Astrocyte of the cerebellum (primary cell): ENCODE data around the gene ABCA3.

ENCODE experiments used
- DNase-seq: peaks from one replicate; pipeline ENCODE4 v3.0.0-alpha.2; 2011; ENCODE audit warnings: low read depth
- H3K4me3 ChIP-seq: 2 replicates; pipeline ENCODE4 v1.5.1; 2011; ENCODE audit warnings: mild to moderate bottlenecking, low read depth, low read length, moderate library complexity
- CTCF ChIP-seq: IDR thresholded peaks from 2 replicates; pipeline ENCODE4 v1.5.1; 2012; ENCODE audit warnings: low read length, low read depth, moderate library complexity, mild to moderate bottlenecking; ENCODE audit errors: missing control alignments
- in situ Hi-C: cut with HindIII; loops from 2 replicates; pipeline ENCODE4 v1.10.0; 2017; ENCODE audit warnings: low sequenced_read_pairs

The ABCA3 gene

GRCh38 chr16:2278956-2279800, 61.4 kb downstream of the ABCA3 start:
- DNase-seq, result no peak
- no peak overlapping the region for H3K4me3 ChIP-seq
- no peak for TF ChIP-seq CTCF
- in situ Hi-C loops, result loop anchor here (10.0 kb wide), 1 partner anchor 56 kb away; no protein-coding TSS in a partner anchor

- DNase-seq, result no peak
- no peak overlapping the region for H3K4me3 ChIP-seq
- in situ Hi-C loops, result loop anchor here (10.0 kb wide), 1 partner anchor 57 kb away; no protein-coding TSS in a partner anchor
- no peak for TF ChIP-seq CTCF
Observed at GRCh38 chr16:2278272-2278608, 62.3 kb downstream of the ABCA3 start.

- H3K4me3 ChIP-seq, result no peak overlapping the region
- no peak for DNase-seq
- TF ChIP-seq CTCF, result no peak
- in situ Hi-C loops, result loop anchor here (10.0 kb wide), 1 partner anchor 57 kb away; no protein-coding TSS in a partner anchor
Observed at GRCh38 chr16:2277466-2278271, 62.9 kb downstream of the ABCA3 start.

- in situ Hi-C loops, result loop anchor here (10.0 kb wide), 1 partner anchor 58 kb away; no protein-coding TSS in a partner anchor
Observed at GRCh38 chr16:2276368-2277195, 63.9 kb downstream of the ABCA3 start.

GRCh38 chr16:2275476-2276367, 64.8 kb downstream of the ABCA3 start:
- no peak overlapping the region for H3K4me3 ChIP-seq
- TF ChIP-seq CTCF, result no peak
- in situ Hi-C loops, result loop anchor here (10.0 kb wide), 1 partner anchor 59 kb away; no protein-coding TSS in a partner anchor
- no peak for DNase-seq

More at GRCh38 chr16:2276368-2277195, 63.9 kb downstream of the ABCA3 start:
- H3K4me3 ChIP-seq, result no peak overlapping the region
- no peak for DNase-seq
- no peak for TF ChIP-seq CTCF
